ENCODE measurements around the gene CAND2.
"Not testable (repeated sequence)": the region's sequence is repeated elsewhere in the genome, so short reads cannot be mapped to it uniquely, and the experiment has no call there.

Gene CAND2

DNA sequence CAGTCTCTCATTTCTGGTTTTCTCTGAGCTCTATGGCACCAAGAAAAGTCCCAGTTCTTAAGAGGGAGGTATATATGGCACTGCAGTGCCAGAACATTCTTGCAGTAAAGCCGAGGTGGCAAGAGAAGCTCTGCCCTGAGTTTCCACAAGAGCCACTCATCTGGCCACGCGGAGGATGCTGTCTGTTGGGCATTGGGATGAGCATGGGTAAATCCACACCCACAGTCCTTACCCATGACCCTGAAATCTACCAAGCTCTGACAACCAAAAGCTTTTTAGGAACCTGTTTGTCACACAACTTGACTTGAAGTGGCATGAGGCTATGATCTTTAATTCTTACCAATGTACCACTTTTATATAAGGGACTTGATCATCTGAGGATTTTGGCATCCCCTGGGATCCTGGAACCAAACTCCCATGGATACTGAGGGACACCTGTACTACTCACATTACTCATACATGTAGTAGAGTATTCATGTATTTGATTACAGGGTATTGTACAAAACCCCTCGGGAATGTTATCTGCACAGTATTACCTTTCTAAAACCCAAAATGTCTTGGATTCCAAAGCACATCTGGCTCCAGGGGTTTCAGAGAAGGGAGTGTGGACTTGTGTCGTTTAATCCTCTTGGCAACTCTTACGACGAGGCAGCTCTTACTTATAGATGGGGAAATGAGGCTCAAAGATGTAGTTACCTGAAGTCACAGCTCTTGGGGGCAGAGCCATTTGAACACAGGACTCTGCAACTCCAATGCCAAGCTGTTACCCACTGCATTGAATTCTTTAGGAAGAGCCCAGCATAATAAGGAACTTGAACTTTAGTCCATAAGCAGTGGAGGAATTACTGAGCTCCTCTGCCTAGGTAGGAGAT, 36.1 kb downstream of the CAND2 start:
- DNase-seq: no peak

DNA sequence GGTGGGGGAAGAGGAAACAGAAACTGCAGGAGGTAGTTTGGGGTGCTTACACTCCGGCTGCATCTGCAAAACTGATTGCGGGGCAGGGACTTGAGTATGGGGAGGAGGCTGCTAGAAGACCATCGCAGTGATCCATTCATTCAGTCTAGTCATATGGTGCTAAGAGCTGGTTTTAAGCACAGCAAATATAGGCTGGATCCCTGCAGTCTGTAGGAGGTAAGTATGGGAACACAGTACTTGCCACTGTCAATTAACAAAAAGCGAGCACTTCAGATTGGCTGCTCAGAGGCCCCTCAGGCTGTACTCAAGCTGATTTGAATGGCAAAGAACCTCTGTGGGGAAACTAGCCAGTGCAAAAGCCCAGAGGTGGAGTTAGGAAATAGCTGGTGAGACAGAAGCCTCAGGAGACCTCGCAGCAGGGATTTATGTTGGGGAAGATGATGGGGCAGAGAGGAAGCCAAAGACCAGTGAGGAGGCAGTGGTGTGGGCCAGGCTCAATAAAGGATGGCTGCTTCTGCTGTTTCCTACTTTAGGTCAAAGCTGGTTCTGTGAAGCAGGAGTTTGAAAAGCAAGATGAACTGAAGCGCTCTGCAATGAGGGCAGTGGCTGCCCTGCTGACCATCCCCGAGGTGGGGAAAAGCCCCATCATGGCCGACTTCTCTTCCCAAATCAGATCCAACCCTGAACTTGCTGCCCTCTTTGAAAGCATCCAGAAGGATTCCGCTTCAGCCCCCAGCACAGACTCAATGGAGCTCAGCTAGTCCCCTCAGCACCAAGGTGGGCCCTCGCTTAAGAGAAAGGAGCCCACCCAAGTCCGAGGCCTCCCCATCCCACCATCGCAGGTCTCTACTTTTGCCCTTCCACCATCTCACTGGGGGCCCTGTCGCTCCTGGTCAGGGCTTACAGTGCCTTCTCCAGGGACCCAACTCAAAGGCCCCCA, 37.0 kb downstream of the CAND2 start:
- no peak for DNase-seq

GRCh38 chr3:12835052-12835665, 38.7 kb downstream of the CAND2 start:
- DNase-seq: no peak

GRCh38 chr3:12837295-12837986, 41.0 kb downstream of the CAND2 start:
- DNase-seq: no peak

DNA sequence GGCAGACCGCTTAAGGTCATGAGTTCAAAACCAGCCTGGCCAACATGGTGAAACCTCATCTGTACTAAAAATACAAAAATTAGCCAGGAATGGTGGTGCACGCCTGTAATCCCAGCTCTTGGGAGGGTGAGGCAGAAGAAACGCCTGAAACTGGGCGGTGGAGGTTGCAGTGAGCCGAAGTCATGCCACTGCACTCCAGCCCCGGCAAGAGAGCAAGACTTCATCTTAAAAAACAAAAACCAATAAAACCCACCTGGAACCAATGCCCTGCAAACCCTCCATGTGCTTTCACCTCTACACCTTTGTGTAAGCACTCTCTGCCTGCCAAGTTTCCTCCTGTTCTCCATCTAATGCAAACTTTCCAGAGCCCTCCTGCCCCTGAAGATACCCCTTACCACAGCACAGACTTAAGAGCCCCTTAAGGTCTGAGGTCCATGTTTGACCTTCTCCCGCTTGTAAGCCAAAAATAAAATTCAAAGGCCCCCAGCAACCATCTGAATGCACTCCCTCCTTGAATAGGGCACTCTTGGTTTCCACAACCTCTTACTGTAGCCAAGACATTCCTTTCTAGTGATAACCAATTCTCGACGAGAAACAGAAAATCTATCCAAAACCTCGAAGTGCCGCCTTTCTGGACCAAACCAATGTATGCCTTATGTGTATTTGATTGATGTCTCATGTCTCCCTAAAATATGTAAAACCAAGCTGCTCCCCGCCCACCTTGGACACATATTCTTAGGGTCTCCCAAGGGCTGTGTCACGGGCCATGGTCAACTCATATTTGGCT, 41.9 kb downstream of the CAND2 start:
- DNase-seq: no peak

DNA sequence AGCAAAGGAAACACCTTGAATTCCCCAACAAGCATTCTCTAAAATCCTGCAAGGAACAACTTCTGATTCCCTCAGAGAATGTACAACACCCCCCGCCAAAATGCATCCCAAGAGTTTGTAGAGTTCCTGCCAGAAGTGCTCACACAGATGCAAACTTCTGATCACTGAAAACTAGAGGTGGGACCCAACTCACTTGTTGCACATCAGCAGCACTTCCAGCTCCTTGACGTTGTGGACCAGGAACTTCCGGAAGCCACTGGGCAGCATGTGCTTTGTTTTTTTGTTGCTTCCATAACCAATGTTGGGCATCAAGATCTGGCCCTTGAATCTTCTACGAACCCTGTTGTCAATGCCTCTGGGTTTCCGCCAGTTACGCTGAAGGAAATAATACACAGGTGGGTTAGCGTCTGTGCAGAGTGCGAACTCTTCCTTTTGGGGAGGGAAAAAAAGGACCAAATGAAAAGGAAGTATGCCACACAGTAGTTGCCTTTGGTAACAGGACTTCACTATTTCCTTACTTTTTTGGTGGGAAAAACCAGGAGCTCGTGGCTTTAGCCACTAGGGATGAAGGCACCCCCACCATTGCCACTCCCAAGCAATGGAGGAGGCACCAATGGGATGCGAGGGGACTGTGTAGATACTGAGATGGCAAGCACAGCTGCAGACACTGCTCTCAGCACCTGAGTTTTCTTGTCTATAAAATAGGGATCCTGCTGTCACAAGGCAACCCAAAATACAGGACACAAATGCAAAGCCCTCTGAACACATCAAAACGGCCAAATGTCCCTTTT, 42.9 kb downstream of the CAND2 start:
- no peak for DNase-seq

DNA sequence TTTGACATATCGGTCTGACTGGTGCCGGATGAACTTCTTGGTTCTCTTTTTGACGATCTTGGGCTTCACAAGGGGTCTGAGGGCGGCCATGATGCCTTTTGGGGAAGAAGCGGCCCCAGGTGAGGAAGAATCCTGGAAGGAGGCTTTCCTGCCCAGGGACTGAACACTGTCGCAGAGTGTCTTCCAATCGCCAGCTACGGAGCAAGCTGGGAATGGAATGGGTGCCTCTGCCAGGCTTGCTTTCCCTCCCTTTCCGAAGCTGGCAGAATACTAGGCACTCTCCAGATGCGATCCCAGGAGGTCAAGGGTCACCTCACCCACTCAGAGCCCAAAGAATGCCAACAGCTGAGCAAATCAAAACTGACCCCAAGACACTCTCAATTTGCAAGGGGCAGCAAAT, 43.7 kb downstream of the CAND2 start:
- DNase-seq: not testable (repeated sequence)

DNA sequence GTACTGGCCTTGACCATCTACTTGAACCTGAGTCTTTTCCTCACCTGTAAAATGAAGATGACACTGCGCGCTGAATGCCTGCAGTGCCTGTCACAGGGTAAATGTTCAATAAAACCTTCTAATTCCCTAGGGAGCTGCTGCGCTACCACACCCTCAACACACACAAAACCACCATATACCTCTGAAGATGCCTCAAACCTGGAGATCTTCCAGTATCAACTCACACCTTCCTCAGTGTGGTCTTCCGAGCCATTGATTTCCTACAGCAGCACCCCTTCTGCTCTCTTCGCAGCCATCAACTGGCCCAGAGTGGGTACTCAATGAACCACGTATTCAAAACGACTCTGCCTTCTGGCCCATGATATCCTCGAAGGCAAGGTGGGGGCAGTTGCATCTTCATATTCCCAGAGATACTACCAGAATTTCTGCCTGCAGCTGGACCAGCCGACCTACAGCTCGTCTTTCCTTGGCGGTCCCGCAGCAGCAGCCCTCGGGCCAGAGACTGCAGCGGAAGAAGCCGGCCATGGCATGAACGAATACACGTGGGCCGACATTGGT, 44.2 kb downstream of the CAND2 start:
- DNase-seq: no peak

DNA sequence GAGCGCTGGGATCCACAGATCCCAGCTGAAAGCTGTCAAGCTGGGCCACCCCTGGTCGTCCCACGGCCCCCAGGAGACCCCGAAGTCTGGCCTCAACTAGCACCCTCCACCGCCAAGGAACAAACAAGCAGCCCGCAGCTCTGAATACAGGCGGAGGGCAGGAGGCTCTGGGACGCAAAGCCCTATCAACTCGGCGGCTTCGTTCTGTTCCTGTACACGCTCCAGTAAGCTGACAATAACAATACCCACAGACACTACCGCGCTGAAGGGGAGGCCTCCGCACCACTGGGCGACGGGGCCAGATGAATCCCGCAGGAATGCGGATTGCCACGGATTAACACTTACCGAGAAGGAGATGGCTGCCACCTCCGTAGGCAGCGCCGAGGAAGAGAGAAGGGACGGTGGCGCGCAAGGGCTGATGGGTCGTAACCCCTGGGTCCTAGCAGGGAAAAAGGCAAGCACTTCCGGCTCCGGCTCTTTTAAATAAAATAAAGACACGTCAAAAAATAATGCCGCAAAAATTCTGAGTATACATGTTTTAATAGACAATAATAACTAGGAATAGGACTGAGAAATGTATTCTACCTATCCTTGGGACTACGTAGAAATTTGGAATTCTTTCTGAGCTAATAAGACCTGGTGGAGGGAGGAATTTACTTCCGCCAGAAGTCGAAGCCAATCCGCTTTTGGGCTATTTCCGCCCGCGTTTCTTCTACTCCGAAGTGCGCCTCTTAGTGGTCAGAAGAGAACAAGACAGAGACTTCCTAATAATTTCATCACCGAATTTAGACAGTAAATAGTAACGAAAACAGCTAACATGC, 44.9 kb downstream of the CAND2 start, which contains the start of gene RPL32:
Gene RPL32 (minus strand): TSS at position 417 of the 821 bp plus-strand sequence. CDS start 1,328 bp downstream, outside the sequence.
- DNase-seq: peak; percentile 79 to 82

DNA sequence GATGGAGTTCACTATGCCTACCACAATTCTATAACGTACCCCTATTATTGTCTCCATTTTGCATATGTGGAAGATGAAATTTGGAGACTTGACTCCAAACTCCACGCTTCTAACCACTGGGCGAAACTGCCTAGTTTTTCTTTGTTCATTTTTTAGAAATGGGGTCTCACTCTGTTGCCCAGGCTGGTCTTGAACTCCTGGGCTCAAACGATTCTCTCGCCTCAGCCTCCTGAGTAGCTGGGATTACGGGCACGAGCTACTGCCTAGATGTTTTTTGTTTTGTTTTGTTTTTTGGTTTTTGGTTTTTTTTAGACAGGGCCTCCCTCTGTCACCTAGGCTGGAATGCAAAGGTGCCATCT, 45.5 kb downstream of the CAND2 start:
- no peak for DNase-seq

- DNase-seq: no peak
Observed at GRCh38 chr3:12842469-12842868, 46.0 kb downstream of the CAND2 start.

DNA sequence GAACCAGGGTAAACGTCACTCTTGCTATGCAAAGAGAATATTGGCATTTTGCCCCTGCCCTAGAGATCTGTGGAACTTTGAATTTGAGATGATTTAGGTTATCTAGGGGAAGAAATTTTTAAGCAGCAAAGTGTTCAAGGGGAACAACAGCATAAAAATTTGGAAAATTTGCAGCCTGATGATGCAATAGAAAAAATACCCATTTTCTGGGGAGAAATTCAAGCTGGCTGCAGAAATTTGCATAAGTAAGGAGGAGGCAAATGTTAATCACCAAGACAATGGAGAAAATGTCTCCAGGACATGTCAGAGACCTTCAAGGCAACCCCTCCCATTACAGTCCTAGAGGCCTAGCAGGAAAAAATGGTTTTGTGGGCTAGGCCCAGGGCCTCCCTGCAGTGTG, 49.3 kb downstream of the CAND2 start:
- no peak for DNase-seq

- DNase-seq: no peak
Observed at GRCh38 chr3:12852201-12852600, 55.7 kb downstream of the CAND2 start.

DNA sequence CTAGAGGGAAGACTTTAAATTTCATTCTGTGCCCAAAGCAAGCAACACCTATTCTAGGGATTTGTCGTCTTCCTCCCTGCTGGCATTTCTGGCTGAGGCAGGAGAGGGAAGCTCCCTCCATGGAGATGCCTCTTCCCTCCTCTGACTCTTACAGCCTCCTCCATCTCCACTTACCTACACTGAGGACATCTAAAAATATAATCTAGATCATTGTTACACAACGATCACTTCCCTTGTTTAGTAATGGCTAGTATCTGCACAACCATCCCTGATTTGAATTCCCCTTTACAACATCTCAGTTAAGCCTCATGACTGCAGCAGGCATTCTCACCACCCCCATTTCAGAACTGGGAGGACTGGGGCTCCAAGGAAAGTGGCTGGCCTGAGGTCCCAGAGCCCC, 57.4 kb downstream of the CAND2 start:
- not testable (repeated sequence) for DNase-seq

- no peak for DNase-seq
Observed at GRCh38 chr3:12854565-12854964, 58.1 kb downstream of the CAND2 start.

DNA sequence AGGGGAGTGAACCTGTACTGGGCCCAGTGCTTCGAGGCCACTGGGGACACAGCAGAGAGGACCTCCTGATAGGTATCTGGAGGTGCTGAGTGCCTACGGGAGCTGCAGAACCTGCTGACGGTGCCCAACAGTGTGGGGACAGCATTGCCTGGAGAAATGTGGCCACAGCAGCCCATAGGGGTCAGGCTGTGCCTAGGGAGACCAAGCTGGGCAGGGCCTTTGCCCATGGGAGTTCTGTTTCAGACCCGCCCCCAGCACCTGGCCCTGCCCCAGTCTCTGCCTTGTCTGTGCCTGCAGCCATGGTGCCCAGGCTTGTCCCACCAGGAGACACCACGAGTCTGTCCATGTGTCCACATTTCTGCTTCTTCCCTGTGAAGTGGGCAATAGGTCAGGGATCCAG, 60.1 kb downstream of the CAND2 start:
- DNase-seq: no peak

- no peak for DNase-seq
Observed at GRCh38 chr3:12859840-12860239, 63.4 kb downstream of the CAND2 start.

- DNase-seq: no peak
Observed at GRCh38 chr3:12861611-12862010, 65.1 kb downstream of the CAND2 start.

- DNase-seq: no peak
Observed at GRCh38 chr3:12862387-12862786, 65.9 kb downstream of the CAND2 start.

DNA sequence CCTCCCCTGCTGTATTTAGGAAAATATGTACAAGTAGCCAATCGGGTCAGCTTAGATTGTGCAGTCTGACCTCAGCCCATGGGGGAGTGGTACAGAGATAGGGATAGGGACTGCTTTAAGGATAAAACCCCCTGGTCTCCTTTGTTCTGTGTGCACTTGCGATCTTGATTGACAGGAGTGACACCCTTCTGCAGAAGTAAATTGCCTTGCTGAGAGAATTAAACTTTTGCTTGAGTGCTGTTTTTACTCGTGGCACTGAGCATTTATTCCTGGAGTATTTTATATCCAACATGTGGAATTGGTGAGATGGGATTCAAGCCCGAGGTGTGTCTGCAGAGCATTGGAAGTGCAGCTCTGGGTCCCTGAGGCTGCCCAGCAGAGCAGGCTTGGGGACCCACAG, 68.8 kb downstream of the CAND2 start:
- no peak for DNase-seq

Measured in NCI-H1930 (cell line).